Epidermal melanocyte (primary cell): ENCODE results near the gene GPR160.
"Not testable (repeated sequence)": the region's sequence is repeated elsewhere in the genome, so short reads cannot be mapped to it uniquely, and the experiment has no call there.

Source experiments
- DNase-seq: peaks from one replicate; pipeline ENCODE4 v3.0.0; 2011; ENCODE audit warnings: low spot score; ENCODE audit not compliant: insufficient read length

Gene GPR160

DNA sequence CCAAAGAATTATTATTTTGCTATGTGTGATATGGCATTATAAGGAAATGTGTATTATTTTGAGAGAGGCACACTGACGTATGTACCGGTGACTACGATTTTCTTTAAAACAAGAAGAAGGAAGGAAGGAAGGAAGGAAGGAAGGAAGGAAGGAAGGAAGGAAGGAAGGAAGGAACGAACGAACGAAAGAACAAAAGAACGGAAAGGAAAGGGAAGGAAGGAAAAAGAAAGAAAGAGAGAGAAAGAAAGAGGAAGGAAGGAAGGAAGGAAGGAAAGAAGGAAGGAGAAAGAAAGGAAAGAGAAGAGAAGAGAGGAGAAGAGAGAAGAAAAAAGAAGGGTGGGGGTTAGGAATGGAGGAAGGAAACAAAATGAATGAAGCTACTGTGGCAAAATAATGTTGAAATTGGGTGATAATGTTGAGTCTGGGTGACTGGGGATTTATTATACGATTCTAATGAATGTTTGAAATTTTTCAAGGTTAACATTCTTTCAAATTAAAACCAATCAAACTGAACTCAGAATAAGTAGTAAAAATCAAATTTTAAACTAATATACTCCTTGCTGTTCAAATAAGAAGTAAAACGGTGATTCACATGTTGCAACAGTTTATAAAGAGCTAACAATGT lies 73.5 kb downstream of the GPR160 start:
- no peak for DNase-seq

GRCh38 chr3:170114165-170114564 lies 76.4 kb downstream of the GPR160 start:
- not testable (repeated sequence) for DNase-seq

DNA sequence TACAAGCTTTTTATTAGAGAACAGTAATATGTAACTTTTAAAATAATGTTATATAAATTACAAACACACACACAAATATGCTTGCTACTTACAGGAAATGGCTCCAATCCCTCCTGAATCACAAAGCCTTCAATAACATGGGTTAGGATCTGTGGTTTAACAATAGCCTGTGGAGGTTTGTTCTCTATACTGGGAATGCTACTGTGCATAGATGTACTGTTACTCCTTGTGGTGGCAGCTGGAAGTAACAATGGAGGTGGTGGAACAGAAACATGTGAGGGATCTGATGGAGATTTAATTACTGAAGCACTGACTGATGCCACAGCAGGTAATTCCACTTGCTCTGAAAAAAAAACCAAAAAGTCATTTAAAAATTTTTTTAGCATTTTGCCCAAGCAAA lies 79.3 kb downstream of the GPR160 start:
- DNase-seq = no peak

GRCh38 chr3:170128259-170128976 lies 90.6 kb downstream of the GPR160 start:
- no peak for DNase-seq

GRCh38 chr3:170128977-170129431 lies 91.2 kb downstream of the GPR160 start:
- no peak for DNase-seq

GRCh38 chr3:170130532-170130931 lies 92.7 kb downstream of the GPR160 start:
- no peak for DNase-seq

GRCh38 chr3:170132335-170132734 lies 94.5 kb downstream of the GPR160 start:
- DNase-seq = no peak
